HG03520 (cell line): ENCODE data around the gene BMPR1A.
"Not testable (repeated sequence)": the region's sequence is repeated elsewhere in the genome, so short reads cannot be mapped to it uniquely, and the experiment has no call there.

Experiments
- ATAC-seq: cut with Tn5 transposase; IDR thresholded peaks from one replicate; pipeline ENCODE4 v1.9.1; 2021; ENCODE audit warnings: mild to moderate bottlenecking, moderate library complexity; ENCODE audit not compliant: unreplicated experiment

Gene BMPR1A

DNA sequence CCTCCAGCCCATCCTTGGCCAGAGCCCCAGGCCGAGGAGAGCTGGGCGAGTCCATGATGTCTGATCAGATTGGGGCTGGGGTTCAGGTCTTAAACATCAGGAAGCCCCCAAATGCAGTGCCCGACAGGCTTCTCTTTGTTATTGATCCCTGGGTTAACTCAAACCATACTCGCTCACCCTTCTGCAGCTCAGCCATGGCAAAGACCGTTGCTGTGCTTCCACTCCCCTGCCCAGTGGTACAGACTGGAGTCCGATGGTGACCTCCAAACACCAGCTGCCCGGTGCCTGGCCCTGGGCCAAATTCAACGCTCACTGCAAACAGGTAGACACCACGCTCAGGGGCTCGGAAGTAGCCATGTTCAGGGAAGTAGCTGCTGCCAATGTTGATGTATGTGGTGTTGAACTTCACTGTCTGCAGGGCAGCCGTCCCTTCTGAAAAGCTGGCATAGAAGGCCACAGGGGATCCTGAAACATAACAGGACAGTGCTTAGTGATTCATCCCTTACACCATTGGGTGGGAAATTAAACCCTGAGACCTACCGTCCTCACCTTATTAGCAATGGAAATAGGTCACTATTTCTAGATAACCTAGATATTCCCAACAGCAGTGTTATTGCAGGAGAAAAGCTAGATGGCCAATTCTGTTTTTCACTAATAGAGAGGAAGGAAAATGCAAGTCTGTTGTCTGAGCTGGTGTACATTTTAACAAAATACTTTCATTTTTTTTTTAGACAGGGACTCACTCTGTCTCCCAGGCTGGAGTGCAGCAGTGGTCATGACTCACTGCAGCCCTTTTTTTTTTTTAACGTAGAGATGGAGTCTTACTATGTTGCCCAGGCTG, 180.5 kb downstream of the BMPR1A start:
- no peak for ATAC-seq

DNA sequence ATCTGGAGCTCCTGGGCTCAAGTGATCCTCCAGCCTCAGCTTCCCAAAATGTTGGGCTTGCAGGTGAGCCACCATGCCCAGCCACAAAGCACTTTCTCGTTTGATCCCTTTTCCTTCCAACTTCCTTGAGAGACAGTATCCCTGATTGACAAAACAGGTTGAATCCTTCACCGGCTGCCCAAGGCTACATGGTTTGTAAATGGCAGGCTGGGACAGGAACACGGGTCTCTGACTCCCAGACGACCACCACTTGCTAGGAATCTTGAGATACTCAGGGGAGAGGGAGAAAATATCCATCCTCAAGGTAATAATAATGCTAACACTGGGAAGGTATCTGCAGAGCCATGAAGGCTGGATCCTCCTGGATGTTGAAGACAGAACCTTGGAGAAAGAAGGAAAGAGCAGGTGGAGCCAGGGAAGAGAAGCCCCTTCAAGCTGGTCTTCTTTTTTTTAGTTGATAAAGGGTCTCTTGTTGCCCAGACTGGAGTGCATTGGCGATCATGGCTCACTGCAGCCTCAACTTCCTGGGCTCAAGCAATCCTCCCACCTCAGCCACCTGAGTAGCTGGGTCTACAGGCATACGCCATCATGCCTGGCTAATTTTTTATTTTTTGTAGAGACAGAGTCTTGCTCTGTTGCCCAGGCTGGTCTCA, 181.2 kb downstream of the BMPR1A start:
- ATAC-seq = no peak

DNA sequence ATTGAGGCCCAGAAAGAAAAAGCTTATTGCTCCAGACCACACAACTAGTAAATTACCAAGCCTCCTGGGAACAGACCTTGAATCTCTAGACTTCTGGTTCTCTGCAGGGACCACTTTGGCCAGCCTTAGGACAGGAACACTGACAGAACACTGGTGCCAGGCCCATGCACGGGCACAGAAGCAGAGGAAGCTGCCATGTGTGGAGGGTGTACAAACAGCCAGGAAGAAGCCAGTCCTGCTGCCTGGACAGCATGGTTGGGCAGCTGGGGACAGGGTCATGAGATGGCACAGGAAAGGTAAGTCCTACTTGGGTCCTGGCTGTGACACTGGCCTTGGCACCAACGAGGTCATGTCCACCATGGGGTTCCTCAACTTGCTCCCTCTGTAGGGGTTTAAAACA, 181.8 kb downstream of the BMPR1A start:
- no peak for ATAC-seq

DNA sequence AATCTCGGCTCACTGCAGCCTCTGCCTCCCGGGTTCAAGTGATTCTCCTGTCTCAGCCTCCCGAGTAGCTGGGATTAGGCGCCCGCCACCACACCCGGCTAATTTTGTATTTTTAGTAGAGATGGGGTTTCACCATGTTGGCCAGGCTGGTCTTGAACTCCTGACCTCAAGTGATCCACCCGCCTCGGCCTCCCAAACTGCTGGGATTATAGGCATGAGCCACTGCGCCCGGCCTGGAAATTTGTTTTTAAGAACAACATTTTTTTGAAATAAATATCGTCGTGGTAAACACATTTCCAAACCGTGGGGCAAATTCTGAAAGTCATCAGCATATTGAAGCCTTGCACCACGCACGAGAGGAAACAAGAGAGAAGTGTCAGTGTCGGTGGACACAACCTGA, 183.7 kb downstream of the BMPR1A start:
- not testable (repeated sequence) for ATAC-seq

DNA sequence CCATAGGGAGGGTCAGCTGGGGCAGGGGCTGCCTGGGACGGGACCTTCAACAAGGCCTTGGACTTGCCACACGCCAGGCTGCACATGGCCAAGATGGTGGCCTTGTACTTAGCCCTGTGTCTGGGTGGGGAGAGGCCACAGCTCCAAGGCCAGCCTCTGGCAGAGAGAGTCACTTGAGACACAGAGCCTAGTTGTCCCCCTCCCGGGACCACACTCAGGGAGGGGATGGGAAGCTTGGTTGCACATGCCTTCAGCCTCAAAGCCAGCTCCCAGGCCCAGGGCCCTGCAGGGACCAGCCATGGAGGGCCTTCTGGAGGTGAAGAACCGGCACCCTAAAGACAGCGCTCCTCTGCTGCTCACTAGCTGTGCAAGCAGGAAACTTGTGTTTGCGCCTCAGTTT, 184.3 kb downstream of the BMPR1A start:
- no peak for ATAC-seq

DNA sequence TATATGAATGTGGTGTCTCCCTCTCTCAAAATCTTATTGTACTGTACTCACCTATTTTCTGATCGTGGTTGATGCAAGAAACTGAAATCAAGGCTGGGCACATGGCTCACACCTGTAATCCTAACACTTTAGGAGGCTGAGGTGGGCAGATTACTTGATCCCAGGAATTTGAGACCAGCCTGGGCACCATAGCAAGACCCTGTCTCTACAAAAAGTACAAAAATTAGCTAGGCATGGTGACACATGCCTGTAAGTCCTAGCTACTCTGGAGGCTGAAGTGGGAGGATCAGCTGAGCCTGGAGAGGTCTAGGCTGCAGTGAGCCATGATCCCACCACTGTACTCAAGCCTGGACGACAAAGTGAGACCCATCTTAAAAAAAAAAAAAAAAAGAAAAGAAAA, 185.0 kb downstream of the BMPR1A start:
- no peak for ATAC-seq

DNA sequence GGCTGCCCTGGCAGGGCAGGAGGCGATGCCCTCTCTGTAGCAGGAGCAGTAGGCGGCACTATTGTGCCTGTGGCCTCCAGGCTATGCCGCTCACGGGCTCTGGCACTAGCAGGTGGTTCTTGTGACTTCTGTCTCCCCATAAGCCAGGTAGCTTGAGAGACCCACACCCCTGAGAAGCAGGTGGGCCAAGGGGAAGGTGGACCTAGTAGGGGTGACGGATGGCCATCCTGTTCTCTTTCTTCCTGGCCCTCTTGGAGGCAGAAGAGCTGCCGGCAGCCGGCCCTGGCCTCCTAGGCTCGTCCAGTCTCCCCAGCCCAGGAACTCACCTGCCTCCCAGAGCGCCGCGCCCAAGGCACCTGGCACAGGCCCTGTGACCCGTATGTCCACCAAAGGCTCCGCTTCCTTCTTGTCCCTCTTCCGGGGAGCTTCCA, 185.6 kb downstream of the BMPR1A start:
- ATAC-seq = no peak

DNA sequence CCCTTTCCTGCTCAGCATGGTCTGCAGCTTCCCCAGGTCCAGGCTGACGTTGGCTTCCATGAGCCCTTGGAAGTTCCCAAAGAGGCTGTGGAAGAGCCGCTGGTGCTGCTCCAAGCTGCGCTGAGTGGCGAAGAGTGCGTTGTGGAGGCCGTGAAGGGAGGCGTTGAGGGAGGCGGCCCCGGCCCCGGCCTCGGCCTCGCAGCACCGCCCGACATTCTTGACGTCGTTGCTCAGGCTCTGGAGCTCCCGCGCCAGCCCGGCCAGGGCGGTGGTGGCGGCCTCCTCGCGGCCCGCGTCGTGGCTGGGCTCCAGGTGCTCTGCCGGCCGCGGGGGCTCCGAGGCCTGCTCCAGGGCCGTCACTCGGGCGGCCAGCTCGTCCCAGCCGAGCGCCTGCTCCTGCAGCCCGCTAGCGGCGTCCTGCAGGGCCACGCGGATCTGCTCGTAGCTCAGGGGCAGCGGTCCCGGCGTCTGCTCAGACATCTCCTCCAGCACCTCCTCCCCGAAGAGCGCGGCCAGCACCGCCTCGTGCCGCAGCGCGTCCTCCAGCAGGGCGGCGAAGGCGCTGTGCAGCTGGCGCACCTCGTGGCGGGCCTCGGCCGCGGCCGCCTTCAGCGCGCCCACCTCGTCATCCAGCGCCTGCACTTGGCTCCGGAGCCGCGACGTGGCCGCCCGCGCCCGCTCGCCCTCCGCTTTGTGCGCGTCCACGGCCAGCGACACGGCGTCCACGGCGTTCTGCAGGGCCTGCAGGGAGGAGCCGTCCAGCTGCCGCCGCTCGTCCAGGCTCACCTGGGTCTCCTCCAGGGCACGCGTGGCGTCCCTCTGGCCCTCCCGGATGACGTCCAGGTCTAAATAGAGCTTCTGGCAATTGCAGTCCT, 186.3 kb downstream of the BMPR1A start:
- no peak for ATAC-seq

DNA sequence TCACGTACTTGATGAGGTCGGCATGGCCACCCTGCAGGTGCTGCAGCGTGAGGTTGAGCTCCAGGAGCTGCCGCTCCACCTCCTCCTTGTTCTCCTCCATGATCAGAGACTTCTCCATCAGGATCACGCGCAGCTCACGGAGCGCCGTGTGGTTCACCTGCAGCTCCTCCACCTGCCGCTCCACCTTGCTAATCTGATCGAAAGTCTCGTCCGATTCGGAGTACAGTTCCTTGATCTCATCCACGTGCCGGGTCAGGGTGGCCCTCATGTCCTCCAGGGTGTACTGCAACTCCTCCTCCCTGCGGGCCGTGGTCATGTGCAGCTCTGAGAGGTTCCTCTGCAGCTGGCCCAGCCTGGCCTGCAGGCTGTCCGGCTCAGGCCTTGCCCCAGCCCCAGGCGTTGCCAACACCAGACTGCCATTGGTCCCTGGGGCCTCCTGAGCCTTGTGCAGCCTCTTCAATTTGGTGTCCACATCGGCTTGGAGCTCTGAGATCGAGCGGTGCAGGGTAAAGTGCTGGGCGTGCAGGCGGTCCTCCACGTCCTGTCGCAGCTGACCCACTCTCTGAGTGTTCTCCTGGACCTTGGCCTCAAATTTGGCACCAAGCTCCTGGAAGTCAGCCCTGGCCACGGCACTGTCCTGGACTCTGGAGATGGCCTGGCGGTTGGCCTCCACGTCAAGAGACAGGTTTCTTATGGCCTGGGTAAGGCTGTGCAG, 187.1 kb downstream of the BMPR1A start:
- no peak for ATAC-seq

DNA sequence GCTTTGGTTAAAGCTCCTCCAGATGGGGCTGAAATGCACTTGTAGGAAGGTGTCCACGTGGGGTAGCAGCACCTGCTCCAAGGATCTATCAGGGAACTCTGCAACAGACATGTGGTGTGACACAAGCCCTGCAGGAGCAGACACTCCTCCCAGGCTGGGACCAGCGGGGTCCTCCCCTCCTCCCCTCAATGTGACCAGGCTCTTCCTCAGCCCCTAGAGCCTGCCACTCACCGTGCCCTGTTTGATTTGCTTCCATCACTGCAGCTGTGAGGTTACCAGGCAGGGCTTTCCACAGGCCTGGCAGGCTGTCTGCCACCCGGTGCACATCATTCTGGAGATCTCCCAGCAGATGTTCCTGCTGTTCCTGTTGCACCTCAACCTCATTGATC, 187.6 kb downstream of the BMPR1A start:
- ATAC-seq = no peak

DNA sequence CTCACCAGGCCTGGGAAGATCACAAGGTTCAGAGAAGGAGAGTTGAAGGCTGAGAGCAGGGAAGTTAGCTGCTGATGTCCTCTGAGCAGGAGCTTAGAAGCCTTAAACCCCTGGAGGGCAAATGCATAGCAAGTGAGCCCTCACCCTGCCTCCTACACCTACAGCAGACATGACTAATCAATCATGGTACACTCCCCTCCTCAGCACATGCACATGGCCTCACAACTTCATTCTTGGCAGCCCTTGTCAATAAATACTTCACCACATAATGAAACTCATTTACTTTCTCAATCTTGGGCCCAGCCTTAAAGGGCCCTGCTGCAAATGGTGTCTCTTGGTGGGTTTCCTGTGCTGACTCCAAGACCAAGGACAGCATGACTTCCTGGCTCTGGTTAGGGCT, 188.1 kb downstream of the BMPR1A start:
- no peak for ATAC-seq

DNA sequence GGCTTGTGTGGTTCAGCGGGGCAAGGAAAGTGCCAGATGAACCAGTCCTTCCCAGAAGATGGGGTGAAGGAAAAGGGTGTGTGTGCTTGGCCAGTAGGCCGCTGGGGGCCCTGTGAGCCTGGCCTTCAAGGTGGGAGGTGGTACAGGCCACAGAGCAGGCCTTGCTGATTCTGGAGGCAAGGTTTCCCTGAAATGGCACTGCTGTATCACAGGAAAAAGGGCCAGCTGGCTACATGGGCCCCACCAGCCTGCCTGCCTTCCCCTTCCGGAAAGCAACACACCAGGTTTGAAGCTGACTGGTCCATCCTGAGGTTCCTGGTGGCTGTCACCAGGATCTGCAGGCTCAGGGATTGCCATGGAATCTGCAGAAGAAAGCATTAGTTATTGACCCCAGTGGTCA, 188.5 kb downstream of the BMPR1A start:
- ATAC-seq = no peak

DNA sequence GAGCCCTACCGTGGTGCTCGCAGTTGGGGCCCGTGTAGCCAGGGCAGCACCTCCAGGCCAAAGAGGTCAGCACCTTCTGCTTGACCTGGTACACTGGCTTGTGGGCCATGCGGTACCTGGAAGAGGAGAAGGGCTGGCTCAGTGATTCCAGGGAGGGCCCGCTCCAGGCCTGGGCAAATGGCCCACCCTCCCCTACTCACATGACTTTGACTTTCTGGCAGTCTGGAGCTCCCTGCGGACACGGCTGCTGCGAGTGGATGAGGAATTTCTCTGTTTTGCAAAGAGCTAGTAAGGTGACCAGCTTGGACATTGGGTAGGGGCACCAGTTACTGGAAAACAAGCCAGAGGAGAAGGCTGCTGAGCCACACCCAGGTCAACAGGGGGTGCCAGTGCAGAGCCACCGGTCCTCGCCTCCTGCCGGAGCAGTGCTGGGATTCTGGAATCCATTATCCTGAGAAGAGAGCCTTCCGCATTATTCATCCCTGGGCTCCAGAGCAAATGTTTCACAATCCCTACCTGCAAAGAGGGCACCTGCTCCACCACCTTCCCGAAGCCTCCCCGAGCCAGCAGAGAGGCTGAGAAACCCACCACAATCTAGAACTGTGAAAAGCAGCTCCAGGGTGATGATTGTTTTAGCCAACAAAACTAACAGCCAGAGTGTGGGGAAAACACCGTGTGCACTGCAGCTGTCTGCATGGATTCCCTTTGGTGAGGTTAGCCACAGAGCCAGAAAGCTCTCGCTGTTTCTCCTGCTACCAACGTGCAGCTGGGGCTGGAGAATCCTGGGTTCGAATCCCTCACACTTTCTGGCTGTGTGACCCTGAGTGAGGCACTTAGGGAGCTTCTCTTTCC, 189.2 kb downstream of the BMPR1A start:
- ATAC-seq = no peak

DNA sequence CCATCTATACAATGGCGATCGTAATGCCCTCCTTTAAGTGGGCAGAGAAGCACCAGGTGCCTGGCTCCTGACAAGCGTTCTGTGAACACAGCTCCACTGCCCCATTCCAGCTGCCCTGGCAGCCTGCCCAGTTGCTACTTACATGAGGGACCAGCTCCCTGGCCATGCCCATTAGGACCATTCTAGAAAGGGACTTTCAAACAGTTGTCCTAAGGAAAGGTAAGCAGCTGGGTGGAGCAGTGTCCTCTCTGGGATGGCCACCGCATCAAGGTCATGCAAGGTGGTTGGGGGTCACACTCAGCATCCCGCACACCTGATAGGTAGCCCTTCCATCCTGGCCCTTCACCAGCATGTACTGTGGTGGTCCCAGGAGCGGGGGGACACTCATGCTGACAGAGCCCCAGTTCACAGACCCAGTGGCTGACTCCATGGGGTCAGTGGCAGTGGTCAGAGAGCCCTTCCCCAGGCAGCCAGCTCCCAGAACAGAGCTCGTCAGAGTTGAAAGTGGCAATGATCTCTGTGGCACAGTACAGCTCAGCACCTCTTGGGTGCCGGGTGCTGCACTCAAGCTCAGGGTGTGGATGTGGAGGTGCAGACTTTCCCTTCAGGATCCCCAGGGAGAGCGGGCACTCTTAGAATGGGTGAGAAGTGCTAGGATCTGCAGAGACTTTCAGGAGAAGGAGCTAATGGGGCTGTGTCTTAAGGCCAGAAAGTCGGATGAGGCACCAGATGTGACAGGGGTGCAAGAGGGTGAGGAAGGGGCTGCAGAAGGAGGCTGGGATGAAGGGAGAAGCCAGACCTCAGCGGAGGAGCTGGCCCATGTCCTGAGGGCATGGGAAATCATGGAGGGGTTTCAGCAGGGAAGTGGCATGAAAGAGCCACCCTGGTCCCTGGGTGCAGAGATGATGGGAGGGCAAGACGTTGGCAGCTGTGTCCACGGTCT, 190.1 kb downstream of the BMPR1A start:
- ATAC-seq = no peak

DNA sequence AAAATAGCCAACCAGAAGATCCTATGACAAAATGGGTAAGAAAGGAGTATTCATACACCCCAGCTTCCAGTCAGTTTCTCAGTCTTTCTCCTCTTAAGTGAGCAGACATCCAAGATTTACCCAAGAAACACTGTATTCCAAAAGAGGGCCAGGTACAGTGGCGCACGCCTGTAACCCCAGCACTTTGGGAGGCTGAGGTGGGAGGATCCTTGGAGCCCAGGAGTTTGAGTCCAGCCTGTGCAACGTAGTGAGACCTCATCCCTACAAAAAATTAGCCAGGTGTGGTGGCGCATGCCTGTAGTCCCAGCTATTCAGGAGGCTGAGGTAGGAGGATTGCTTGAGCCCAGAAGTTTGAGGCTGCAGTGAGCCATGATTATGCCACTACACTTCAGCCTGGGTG, 191.4 kb downstream of the BMPR1A start:
- not testable (repeated sequence) for ATAC-seq

DNA sequence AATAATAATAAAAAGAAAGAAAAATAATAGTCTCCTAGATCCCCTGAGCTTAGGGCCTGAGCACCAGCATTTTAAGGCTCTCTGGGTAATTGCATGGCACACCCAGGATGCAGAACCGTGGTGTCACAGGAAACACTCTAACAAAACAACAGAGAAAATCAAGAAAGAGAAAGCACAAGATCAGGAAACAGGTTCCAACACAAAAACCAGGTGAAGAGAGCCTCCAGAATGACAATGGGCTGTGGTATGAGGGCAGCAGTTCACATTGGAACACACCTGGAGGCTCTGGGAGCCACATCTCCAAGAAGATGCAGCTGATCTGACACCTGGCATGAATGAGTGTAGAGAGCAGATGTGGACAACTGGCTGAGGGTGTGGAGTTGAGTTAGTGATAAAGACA, 193.9 kb downstream of the BMPR1A start:
- no peak for ATAC-seq

DNA sequence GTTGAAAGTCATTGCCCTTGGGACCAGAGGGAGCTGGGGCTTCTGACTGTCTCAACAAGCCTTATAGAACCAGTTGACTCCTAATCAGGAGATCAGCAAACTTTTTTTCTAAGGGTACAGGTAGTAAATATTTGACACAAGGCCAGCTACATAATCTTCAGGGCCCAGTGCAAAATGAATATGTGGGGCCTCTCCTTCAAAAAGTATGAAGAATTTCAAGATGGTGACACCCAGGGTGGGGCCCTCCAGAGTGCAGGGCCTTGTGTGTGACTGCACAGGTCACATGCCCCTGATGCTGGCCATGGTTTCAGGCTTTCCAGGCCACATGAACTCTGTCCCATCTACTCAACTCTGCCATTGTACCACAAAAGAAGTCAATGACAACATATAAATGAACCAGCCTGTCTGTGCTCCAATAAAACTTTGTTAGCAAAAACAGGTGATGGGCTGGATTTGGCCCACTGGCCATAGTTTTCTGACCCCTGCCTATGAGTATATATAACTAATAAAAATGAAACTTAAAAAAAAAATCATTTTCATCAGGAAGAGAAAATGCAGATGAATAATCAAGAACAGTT, 194.9 kb downstream of the BMPR1A start:
- no peak for ATAC-seq

DNA sequence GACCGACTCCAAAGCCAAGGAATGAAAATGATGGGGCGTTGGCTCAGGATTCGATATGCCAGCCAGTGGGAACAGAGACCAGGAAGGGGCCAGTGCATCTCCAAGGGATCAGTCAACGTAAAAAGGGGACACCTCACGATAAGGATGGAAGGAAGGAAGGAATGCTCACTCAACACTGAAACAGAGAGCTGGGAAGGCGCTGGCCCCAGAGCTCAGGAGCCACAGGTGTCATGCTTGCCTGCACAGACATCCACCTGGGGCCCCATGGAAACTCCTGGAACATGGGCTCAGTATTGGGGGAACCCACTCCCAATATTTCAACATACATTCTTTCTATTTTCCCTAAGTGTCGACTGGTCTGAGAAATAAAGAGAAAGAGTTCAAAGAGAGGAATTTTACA, 195.7 kb downstream of the BMPR1A start:
- ATAC-seq = no peak

DNA sequence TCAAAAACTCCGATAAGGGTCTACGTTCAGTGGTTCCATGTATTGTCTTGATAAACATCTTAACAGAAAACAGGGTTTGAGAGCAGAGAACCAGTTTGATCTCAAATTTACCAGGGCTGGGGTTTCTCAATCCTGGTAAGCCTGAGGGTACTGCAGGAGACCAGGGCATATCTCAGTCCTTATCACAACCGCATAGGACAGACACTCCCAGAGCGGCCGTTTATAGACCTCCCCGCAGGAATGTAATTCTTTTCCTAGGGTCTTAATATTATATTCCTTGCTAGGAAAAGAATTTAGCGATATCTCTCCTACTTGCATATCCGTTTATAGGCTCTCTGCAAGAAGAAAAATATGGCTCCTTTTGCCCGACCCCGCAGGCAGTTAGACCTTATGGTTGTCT, 196.3 kb downstream of the BMPR1A start:
- ATAC-seq = not testable (repeated sequence)
